Activated CD8-positive, alpha-beta memory T cell treated with anti-CD3 and anti-CD28 coated beads for 24 hours (primary cell): Measurements from ENCODE around the gene HRCT1.
A peak's percentile ranks its signal among the peaks of the same experiment; 100 is the strongest.
"Not testable (repeated sequence)": the region's sequence is repeated elsewhere in the genome, so short reads cannot be mapped to it uniquely, and the experiment has no call there.

Experiments
- DNase-seq: peaks from one replicate; pipeline ENCODE4 v3.0.0-alpha.2; 2020

Gene HRCT1

GRCh38 chr9:35905912-35906679, at the start of gene HRCT1:
Gene HRCT1 (plus strand): TSS chr9:35906202. CDS start chr9:35906288, 86 bp downstream.
- DNase-seq = no peak

GRCh38 chr9:35856206-35856605, 49.8 kb upstream of the HRCT1 start:
- DNase-seq = peak; percentile 15

DNA sequence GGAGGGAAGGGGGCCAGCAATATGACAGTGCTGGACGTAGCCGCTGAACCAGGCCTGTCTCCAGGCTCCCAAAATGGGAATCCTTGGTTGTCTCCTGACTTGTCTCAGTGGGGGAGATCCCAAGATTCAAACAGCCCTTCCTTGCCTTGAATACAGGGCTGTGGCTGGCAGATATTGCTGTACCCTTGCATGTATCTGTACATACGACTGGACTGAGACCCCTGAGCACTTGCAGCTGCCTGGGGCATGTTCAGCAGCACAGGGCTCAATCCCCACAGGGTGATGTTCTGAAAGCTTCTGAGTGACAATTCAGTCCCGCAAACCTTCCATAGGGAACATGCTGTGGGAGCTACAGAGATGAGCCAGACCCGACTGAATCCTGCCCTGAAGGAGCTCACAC, 49.1 kb upstream of the HRCT1 start:
- DNase-seq = peak; percentile 28

- DNase-seq = no peak
These were observed 47.5 kb upstream of the HRCT1 start for GRCh38 chr9:35858458-35858857.

GRCh38 chr9:35859310-35859989, 46.6 kb upstream of the HRCT1 start:
- DNase-seq = peak; percentile 51

DNA sequence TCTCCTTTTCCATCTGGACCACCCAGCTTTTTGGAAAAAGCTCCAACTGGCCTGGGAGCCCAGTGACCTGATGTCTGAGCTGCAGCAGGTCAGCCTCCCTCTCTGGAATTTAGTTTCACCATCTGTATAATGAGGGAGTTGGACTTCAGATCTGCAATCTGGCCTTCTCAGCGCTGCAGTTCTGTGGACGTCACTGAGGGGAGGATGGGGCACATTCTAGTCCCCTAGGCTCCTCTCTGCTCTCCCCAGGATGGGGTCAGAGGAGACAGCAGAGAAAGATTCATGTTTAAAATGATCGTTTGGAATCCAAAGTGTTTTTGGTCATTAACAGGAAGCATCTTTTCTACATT, 46.0 kb upstream of the HRCT1 start:
- peak; percentile 13 for DNase-seq

GRCh38 chr9:35861161-35861897, 44.7 kb upstream of the HRCT1 start:
- DNase-seq = peak; percentile 40

GRCh38 chr9:35862328-35862727, 43.7 kb upstream of the HRCT1 start:
- DNase-seq = peak; percentile 24

GRCh38 chr9:35863583-35863982, 42.4 kb upstream of the HRCT1 start:
- DNase-seq = peak; percentile 33

DNA sequence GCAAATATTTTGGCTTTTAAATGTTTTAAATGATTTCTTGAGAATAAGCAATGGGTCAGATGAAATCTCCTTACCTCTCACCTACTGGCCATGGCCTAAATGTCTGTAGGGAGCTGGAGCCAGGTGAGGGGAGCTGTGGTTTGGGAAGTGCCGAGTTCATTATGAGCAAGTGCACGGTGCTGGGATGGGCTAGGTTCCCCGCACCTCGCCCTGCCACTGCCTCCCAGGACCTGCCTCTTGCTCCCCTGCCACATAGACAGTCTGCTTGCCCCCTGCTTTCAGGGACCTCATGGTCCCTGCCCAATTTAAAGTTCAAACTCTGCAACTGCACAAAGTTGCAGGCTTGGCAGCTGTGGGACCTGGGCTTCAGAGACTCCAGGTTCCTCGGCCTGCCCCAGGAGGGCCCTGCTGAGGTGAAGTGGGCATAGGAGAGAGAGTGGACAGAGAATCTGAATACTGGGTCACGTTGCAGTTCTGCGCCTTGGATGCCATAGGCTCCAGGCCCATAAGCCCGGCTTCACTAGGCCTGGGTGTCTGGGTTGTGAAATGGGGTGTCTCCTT, 41.2 kb upstream of the HRCT1 start:
- DNase-seq = peak; percentile 21

DNA sequence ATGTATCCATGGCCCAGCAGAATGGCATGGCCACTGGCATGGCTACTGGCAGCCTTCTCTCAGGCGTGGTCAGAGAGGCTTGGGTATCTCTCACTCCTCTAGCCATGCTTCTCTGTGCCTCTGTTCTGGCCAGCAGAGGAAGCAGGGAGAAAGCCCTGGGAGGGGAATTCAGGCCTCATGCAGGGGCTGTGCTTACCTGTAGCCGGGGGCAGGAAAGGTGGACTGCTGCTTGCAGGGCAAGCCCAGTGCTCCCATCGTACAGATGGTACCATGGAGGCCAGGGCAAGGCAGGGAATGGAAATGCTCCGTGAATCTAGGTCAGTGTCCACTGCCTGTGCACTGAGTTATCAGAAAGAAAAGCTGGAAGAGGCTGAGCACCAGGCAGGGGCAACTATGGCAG, 38.5 kb upstream of the HRCT1 start:
- DNase-seq = peak; percentile 44

GRCh38 chr9:35868933-35869332, 37.1 kb upstream of the HRCT1 start:
- no peak for DNase-seq

DNA sequence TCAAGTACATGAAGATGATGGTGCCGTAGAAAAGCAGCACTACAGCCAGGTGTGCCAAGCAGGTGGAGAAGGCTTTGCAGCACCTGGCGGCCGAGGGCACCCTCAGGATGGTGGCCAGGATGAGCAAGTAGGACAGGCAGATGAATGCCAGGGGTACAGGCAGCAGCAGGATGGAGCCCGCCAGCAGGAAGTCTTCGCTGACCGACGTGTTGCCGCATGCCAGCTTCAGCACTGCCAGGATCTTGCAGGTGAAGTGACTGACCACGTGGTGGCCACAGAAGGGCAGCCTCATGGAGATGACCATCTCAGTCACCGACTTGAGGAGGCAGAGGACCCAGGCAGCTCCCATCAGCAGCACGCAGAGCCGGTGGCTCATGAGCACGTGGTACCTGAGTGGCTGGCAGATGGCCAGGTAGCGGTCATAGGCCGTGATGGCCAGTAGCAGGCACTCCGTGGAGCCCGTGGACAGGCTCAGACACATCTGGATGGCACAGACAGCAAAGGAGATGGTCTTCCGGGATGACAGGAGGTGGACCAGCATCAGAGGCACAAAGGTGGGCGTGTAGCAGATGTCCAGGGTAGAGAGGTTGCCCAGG, 36.3 kb upstream of the HRCT1 start:
- peak; percentile 9 for DNase-seq

DNA sequence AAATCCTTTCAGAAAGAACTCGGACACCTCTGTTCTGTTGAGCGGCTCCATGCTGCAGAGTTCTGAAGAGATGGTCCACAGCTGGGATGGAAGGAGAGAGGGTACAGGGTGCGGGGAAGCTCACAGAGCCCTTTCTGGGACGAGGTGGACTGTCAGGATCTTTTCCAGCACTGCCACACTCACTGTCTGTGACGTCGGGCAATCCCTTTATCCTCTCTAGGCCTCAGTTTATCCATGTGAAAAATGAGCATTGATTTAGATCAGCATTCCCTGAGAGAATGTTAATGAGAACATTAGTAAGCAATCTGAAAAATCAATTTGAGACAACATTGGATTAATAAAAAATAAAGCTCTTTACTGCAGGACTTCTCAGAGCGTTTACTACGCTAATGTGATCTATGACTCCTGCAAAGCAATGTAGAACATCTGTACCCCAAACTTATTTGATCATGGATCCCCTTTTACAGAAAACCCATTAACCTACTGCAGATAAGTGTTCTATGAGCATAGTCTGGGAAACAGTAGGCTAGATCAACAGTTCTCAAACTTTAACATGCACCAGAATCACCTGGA, 35.6 kb upstream of the HRCT1 start, which contains the start of gene OR13J1:
OR13J1 (minus strand) TSS at position 51 of the 573 bp plus-strand sequence; CDS start at position 51, 0 bp downstream.
- DNase-seq = peak; percentile 26

DNA sequence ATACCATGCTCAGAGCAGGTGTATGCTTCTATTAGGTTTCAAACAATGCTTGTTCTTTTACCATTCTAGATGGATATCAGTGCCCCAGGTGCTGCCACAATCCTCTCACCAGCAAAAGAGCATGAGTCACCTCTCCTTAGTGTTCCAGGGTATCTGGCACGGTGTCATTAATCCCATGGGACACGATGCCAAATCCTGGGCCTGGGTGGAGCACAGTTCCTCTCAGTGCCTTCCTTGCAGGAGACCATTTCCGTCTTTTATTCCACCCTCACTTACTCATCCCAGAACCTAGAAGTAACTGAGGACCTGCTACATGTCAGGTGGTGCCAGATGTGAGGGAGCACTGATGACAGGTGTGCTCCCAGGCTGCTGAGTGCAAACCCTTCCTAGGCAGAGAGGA, 34.5 kb upstream of the HRCT1 start:
- peak; percentile 19 for DNase-seq

GRCh38 chr9:35872505-35872904, 33.5 kb upstream of the HRCT1 start:
- DNase-seq = no peak

- DNase-seq = peak; percentile 91
These were observed 23.6 kb upstream of the HRCT1 start for GRCh38 chr9:35882263-35882848.

GRCh38 chr9:35882996-35883395, 23.0 kb upstream of the HRCT1 start:
- DNase-seq = no peak

- not testable (repeated sequence) for DNase-seq
These were observed 21.1 kb upstream of the HRCT1 start for GRCh38 chr9:35884908-35885307.

GRCh38 chr9:35891646-35892045, 14.4 kb upstream of the HRCT1 start:
- DNase-seq = no peak

- no peak for DNase-seq
These were observed 14.0 kb upstream of the HRCT1 start for GRCh38 chr9:35892051-35892450.

DNA sequence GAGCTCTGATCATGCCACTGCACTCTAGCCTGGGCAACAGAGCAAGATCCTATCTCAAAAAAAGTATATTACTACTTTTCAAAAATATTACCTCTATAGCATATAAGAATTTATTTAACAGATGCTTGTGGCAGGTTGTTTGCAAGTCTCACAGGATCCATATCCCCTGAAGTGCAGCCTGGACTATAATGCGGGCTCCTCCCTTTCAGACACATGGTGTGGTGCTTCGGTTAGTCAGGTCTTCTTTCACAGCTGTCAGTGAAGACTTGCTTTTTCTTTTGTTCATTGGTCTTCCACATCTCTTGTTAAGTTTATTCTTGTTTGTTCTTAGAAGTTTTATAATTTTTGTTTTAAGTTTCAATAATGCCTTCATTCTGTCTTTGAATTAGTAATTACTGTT, 9.4 kb upstream of the HRCT1 start:
- DNase-seq = no peak
